Left renal cortex interstitium (tissue), 4 donors: Measurements from ENCODE around the gene APBB1IP. TPM values are rescaled to one million over a fixed set of nuclear protein-coding genes. Genes with fewer than 3 reads are reported as not detected.
"Not testable (repeated sequence)": the region's sequence is repeated elsewhere in the genome, so short reads cannot be mapped to it uniquely, and the experiment has no call there.

ENCODE experiments used
- DNase-seq, 4 donors: peaks; one replicate each; pipeline ENCODE4 v3.0.0-alpha.2; 2013; ENCODE audit warnings: low read depth in 4 of 4, low spot score in 2 of 4, missing footprints in 1 of 4
- polyA plus RNA-seq, 4 donors: library from polyadenylated mRNA; unstranded; fragments of 120-200 nt; gene quantifications; one replicate each; pipeline ENCODE4 v1.2.1, GENCODE V29; 2013; ENCODE audit not compliant: insufficient read length in 4 of 4

APBB1IP gene
- polyA plus RNA-seq, 4 donors: 0.95 to 1.7 (median 1.2) TPM

- no peak for DNase-seq
Measured at GRCh38 chr10:26554246-26554645, 116.1 kb downstream of the APBB1IP start.

GRCh38 chr10:26555719-26556368, 117.7 kb downstream of the APBB1IP start:
- DNase-seq: no peak

DNA sequence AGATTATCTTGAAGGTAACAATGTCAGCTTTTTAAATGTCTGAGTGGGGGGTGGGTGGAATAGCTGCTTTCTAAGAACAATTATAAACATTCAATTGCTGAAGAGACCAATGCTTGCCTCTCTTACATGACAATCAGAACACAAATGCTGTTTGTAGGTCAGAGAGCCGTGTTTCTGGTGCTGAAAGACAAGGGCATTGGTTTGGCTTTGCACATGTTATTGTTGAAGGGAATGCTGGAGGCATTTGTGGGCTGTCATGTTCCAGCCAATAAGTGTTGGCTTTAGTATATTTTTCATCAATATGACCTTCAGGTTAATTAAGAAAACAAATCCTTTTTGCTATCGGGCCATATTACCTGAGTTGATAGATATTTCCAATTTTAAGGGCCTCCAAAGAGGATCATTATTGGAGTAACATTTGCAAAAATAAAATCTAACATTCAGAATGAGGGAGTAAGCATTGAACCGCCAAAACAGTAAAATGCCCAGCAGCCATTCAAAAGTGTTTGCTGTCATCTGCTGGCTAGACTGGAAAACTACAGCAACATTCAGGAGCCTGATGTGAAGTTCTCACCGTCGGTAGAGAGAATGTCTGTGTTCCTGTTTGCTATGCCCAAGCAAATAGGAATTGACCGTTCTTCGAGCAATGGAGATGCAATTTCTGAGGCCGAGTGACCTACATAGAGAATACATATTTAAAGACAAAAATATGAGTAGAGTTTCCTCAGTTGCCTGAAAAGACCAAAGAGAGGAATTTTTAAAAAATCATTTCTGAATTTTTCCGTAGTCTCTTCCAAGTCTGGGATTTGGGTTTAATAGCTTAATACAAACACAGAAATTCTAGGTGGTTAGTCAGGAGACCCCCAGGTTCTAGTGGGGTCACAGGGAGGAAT, 118.9 kb downstream of the APBB1IP start:
- DNase-seq: peak in 1 of 4 donors; percentile 16

- no peak for DNase-seq
Measured at GRCh38 chr10:26557641-26558014, 119.5 kb downstream of the APBB1IP start.

GRCh38 chr10:26566525-26567350, 128.6 kb downstream of the APBB1IP start:
- DNase-seq: no peak

DNA sequence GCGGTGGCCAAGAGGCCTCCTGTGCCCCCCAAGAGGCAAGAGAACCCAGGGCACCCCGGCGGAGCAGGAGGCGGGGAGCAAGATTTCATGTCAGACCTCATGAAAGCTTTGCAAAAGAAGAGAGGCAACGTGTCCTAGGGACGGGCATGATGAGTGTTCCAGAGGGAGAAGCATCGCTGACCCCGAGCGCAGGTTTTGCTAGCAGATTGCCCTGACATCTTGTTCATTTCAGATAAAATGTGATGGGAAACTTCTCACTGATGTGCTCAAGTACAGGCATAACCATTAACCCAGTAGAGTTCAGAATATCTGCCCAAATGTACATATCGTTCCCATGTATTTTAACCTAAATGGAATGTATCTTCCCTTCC, 129.2 kb downstream of the APBB1IP start:
- no peak for DNase-seq

DNA sequence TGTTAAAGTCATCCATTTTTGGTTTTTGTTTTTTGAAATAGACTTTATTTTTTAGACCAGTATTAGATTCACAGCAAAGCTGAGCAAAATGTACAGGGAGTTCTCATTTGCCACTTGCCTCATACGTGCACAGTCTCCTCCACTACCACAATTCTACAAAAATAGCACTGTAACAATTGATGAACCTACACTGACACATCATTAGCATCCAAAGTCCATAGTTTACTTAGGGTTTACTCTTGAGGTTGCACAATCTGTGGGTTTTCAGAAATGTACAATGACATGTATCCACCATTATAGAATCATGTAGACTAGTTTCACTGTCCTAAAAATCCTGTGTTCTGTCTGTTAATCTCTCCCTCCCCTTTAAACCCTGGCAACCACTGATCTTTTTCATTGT, 133.5 kb downstream of the APBB1IP start:
- no peak for DNase-seq

GRCh38 chr10:26573674-26574073, 135.5 kb downstream of the APBB1IP start:
- DNase-seq: no peak

DNA sequence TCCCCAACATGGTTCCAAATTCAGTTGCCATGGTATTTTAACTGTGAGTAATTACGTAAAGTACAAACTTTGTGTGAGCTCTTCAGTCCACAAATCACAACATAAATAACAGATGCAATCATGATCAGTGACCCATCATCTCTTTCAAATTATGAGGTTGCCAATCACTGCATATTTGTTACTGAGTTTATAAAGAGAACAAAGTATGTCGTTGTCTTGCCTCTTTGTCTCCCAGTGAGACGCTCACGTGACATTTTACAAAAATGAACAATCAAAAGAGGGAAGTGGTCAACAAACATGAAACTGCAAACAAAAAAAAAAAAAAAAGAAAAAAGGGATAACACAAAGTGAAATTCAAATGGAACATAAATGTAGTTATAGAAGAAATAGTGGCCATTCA, 136.6 kb downstream of the APBB1IP start:
- no peak for DNase-seq

- not testable (repeated sequence) for DNase-seq
Measured at GRCh38 chr10:26578371-26578770, 140.2 kb downstream of the APBB1IP start.

DNA sequence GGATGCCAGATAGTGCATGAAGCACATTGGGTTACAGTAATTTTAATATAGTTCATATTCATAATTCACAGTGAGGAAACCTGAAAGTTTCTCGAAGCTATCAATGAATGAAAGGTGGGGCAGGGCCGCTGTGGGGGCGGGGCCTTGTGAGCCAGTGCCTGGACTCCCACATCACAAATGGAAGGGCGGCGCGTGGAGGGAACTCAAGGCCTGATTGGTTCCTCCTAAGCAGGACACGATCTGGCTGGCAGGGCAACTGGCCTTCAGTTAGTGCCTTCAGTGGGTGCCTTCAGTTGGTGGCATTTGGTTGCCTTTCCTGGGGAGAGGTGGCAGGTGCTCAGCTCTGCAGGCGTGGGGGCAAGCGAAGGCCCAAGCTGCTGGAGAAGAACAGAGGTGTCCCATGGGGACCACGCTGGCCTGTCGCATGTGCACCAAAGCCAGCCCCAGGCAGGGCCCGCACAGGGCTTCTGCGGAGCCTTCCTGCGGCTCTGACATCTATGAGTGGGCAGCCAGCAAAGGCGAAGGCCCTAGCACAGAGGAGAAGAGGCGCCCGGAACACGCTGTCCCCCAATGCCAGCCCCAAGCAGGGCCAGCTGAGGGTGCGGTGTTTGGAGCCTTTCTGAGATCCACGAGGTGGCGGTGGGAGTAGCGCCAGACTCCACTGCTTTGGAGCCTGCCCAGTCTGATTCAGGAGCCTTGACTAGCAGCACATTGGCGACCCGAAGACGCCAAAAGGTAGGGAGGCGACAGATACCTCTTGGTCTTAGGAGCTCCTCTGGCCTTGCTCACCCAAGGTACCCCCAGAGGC, 141.3 kb downstream of the APBB1IP start:
- no peak for DNase-seq

DNA sequence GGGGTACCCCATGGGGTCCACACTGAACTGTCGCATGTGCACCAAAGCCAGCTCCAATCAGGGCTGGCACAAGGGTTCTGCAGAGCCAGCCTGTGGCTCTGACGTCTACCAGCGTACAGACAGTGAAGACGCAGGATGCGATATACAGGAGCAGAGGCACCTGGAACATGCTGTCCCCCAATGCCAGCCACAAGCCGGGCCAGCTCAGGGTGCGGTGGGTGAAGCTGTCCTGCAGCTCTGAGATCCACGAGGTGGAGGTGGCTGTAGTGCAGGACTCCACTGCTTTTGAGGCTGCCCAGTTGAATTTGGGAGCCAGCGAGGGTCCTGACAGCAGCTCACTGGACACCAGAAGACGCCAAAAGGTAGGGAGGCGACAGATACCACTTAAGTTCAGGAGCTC, 148.1 kb downstream of the APBB1IP start:
- no peak for DNase-seq

DNA sequence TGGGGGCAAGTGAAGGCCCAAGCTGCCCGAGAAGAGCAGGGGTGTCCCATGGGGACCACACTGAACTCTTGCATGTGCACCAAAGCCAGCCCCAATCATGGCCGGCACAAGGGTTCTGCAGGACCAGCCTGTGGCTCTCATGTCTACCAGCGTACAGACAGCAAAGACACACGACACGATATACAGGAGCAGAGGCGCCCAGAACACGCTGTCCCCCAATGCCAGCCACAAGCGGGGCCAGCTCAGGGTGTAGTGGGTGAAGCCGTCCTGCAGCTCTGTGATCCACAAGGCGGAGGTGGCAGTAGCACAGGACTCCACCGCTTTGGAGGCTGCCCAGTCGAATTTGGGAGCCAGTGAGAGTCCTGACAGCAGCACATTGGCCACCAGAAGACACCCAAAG, 150.5 kb downstream of the APBB1IP start:
- no peak for DNase-seq

- DNase-seq: not testable (repeated sequence)
Measured at GRCh38 chr10:26589813-26590212, 151.7 kb downstream of the APBB1IP start.

GRCh38 chr10:26593896-26594295, 155.8 kb downstream of the APBB1IP start:
- DNase-seq: no peak

DNA sequence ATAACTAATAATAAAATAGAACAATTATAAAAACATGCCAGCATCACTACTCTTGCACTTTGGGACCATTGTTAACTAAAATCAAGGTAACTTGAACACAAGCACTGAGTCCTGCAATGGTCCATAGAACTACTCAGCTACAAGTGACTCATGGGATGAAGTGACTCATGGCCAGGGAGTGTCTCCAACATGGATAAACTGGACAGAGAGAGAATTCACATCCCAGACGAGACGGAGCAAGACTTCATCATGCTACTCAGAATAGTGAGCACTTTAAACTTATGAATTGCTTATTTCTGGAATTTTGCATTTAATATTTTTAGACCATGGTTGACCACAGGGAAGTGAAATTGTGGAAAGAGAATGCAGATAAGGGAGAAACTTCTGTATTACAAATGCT, 165.1 kb downstream of the APBB1IP start:
- DNase-seq: not testable (repeated sequence)

DNA sequence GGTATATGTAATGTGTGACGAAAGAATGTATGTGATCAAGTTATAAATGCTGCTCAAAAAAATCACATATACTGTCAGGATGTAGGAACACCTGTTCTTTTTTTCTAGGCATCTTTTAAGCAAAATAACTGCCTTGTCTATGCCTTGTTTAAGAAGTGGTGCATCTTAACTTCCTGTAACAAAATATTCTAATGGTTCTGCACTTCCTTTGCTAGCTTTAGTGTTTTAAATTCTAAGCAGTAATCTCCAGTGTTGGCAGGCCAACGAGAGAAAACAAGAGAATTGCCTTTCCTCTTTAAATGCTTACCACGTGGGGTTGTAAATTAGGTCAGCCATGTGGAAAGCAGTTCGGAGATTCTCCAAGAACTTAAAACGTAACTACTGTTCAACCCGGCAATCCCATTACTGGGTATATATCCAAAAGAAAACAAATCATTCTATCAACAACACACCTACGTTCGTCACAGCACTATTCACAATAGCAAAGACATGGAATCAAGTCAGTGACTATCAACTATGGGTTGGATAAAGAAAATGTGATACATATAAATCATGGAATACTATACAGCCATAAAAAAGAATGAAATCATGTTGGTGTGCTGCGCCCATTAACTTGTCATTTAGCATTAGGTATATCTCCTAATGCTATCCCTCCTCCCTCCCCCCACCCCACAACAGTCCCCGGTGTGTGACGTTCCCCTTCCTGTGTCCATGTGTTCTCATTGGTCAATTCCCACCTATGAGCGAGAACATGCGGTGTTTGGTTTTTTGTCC, 166.4 kb downstream of the APBB1IP start:
- DNase-seq: not testable (repeated sequence)

DNA sequence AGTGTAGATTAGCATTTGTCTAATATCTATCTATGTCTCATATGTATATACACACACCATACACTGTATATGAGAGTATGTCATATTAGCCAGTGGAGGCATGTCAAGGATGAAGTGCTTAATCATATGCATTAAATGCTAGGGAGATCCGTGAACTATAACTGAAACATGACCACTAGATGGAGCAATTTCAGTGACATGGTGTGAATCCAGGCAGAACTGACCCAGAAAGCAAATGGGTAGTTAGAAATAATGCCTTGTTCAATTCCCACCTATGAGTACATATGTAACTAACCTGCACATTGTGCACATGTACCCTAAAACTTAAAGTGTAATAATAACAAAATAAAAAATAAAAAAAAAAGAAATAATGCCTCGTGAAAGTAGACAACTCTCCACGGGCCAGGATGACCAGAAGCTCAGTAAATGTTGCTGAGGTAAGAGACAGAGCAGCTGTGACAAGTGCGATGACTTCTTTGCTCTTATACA, 168.3 kb downstream of the APBB1IP start:
- not testable (repeated sequence) for DNase-seq

DNA sequence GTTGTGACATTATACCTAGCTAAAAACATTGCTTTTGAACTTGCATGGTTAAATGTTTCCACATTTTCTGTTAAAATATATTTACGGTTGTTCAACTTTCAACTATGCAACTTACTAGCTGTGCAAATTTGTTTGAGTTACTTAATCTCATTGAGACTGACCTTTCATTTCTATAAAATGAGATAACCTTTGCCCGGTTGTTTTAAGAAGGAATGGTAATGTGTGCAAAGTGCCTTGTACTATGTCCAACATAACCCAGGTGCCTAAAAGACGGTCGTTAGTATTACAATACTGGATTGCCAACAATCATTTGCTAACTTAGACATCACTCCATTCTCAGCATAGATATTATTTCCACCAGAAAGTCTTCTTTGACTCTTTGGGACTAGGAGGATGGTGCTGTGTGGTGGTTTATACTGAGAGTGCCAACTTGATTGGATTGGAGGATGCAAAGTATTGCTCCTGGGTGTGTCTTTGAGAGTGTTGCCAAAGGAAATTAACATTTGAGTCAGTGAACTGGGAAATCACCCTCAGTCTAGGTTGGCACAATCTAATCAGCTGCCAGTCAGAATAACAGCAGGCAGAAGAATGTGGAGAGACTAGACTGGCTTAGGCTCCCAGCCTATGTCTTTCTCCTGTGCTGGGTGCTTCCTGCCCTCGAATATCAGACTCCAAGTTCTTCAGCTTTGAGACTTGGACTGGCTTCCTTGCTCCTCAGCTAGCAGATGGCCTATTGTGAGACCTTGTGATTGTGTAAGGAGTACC, 174.2 kb downstream of the APBB1IP start:
- DNase-seq: no peak
